ENCODE results near the gene ALG14. TPM values are rescaled to one million over a fixed set of nuclear protein-coding genes. Genes with fewer than 3 reads are reported as not detected.

The ALG14 gene
- total and polyA plus RNA-seq, 8 donors, result 1.1 to 6.2 (median 5.6) TPM

- Histone ChIP-seq H3K4me1 (peaks cover 0 to 21% (median 11%) of the 10 kb centered on the region in 3 donors), H3K27me3 (no peaks in the 10 kb centered on the region), H3K27ac (no peak overlapping the region), H3K9me3 (no peaks in the 10 kb centered on the region), H3K4me3 (no peak overlapping the region), H3K36me3 (no peaks in the 10 kb centered on the region)
- 93 to 100% methylated on average over 1 of the region's 1 CpG for WGBS, 2 donors
- TF ChIP-seq, protein P1, sequence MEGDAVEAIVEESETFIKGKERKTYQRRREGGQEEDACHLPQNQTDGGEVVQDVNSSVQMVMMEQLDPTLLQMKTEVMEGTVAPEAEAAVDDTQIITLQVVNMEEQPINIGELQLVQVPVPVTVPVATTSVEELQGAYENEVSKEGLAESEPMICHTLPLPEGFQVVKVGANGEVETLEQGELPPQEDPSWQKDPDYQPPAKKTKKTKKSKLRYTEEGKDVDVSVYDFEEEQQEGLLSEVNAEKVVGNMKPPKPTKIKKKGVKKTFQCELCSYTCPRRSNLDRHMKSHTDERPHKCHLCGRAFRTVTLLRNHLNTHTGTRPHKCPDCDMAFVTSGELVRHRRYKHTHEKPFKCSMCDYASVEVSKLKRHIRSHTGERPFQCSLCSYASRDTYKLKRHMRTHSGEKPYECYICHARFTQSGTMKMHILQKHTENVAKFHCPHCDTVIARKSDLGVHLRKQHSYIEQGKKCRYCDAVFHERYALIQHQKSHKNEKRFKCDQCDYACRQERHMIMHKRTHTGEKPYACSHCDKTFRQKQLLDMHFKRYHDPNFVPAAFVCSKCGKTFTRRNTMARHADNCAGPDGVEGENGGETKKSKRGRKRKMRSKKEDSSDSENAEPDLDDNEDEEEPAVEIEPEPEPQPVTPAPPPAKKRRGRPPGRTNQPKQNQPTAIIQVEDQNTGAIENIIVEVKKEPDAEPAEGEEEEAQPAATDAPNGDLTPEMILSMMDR (IDR thresholded peaks at IDR 0.05), result no peak
- no peak for DNase-seq
- intact Hi-C loops (cut with DNase I), result no loop called here
- ATAC-seq, result no peak
- no peak for FAIRE-seq
Measured at GRCh38 chr1:94937820-94938219, 134.9 kb downstream of the ALG14 start.

GRCh38 chr1:94936861-94937620 is 135.7 kb downstream of the ALG14 start:
- ATAC-seq, result peak in 1 of 4 donors; percentile 39
- WGBS, 2 donors, result 51 to 56% methylated on average over 5 of the region's 5 CpGs
- TF ChIP-seq, protein P1 (IDR thresholded peaks at IDR 0.05), result no peak
- H3K27ac ChIP-seq, result no peak overlapping the region
- peaks cover 0 to 13% (median 3%) of the 10 kb centered on the region in 3 donors for H3K4me1 ChIP-seq
- DNase-seq, result no peak
- no peaks in the 10 kb centered on the region for H3K27me3 ChIP-seq
- FAIRE-seq, result no peak
- H3K36me3 ChIP-seq, result no peaks in the 10 kb centered on the region
- intact Hi-C loops (cut with DNase I), result no loop called here
- no peaks in the 10 kb centered on the region for H3K9me3 ChIP-seq
- H3K4me3 ChIP-seq, result no peak overlapping the region

DNA sequence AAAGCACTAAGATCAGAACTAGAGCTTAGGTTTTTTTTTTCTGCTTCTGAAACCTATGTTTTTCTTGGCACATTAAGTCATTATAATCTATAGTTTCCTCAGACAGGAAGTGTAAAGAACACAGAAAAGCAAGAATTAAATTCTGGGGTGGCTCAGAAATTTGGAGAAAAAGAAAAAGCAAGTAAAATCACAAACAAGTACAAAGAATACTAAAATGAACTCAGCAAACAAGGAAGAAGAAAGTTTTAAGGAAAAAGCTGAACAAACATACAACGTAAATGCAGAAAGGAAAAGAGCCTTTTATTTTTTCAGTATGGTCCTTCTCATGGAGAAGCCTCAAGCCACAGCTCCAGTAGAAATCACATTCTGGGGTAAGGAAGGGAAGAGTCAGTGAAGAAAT is 137.3 kb downstream of the ALG14 start:
- DNase-seq (no peak), ATAC-seq (no peak), FAIRE-seq (no peak)
- Histone ChIP-seq H3K9me3 (no peaks in the 10 kb centered on the region), H3K27ac (no peak overlapping the region), H3K36me3 (no peaks in the 10 kb centered on the region), H3K4me1 (peaks cover 0 to 7% (median 0%) of the 10 kb centered on the region in 3 donors), H3K27me3 (no peaks in the 10 kb centered on the region), H3K4me3 (no peak overlapping the region)
- intact Hi-C loops (cut with DNase I), result no loop called here
- TF ChIP-seq, protein P1 (IDR thresholded peaks at IDR 0.05), result no peak
- 57 to 58% methylated on average over 1 of the region's 1 CpG for WGBS, 2 donors

DNA sequence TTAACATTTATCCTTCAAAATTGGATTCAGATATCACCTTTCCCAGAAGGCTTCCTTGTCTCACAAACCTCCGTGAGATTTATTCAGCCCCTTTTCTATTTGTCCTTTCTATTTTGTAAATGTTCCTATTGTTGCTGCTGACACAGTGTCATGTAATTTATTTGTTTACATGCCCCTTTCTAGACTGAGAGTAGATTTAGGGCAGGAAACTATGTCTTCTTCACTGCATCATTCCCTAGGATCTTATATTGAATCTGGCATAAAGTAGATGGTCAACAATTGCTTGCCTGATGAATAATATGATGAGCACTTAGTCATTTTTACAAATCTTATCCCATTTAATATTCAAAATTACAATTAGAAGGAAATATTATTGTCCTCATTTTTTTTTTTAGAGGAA is 137.7 kb downstream of the ALG14 start:
- Histone ChIP-seq H3K4me3 (no peak overlapping the region), H3K4me1 (peaks cover 0 to 7% (median 0%) of the 10 kb centered on the region in 3 donors), H3K9me3 (no peaks in the 10 kb centered on the region), H3K36me3 (no peaks in the 10 kb centered on the region), H3K27me3 (no peaks in the 10 kb centered on the region), H3K27ac (no peak overlapping the region)
- FAIRE-seq, result no peak
- DNase-seq, result no peak
- WGBS, 2 donors, result 76 to 82% methylated on average over 1 of the region's 1 CpG
- intact Hi-C loops (cut with DNase I), result no loop called here
- TF ChIP-seq, protein P1 (IDR thresholded peaks at IDR 0.05), result no peak
- no peak for ATAC-seq

- intact Hi-C loops (cut with DNase I), result no loop called here
- no peak for ATAC-seq
- no peak overlapping the region for H3K4me3 ChIP-seq
- H3K9me3 ChIP-seq, result no peaks in the 10 kb centered on the region
- peaks cover 0 to 7% (median 1%) of the 10 kb centered on the region in 3 donors for H3K4me1 ChIP-seq
- H3K36me3 ChIP-seq, result no peaks in the 10 kb centered on the region
- H3K27me3 ChIP-seq, result no peaks in the 10 kb centered on the region
- no peak for FAIRE-seq
- TF ChIP-seq, protein P1 (IDR thresholded peaks at IDR 0.05), result no peak
- WGBS, 2 donors, result 64 to 74% methylated on average over 2 of the region's 2 CpGs
- DNase-seq, result no peak
- H3K27ac ChIP-seq, result no peak overlapping the region
Measured at GRCh38 chr1:94934551-94934950, 138.2 kb downstream of the ALG14 start.
